HL-60 (cell line): ENCODE results near the gene SPTBN5.

ENCODE experiments used
- DNase-seq, 2 experiments: peaks; one replicate each; pipeline ENCODE4 v3.0.0-alpha.2; 2010 to 2020; ENCODE audit warnings: low read depth in 1 of 2, low spot score in 1 of 2
- H3K27ac ChIP-seq: fragments of 250-450 bp; sonication (Bioruptor Pico); replicated peaks from 2 replicates; pipeline ENCODE4 v1.5.1; 2020; ENCODE audit warnings: mild to moderate bottlenecking, moderate library complexity
- H3K27me3 ChIP-seq: fragments of 250-450 bp; sonication (Bioruptor Pico); 2 replicates; pipeline ENCODE4 v1.5.1; 2021; ENCODE audit warnings: mild to moderate bottlenecking, moderate library complexity; ENCODE audit not compliant: insufficient read depth, poor library complexity, severe bottlenecking
- H3K4me3 ChIP-seq: replicated peaks from 2 replicates; pipeline ENCODE4 v1.5.1; 2011; ENCODE audit warnings: mild to moderate bottlenecking, control low read depth, low read length; ENCODE audit not compliant: insufficient read depth
- GABPA ChIP-seq: IDR thresholded peaks from 2 replicates; pipeline ENCODE4 v1.6.1; 2012; ENCODE audit warnings: low read depth
- POLR2AphosphoS5 ChIP-seq: IDR thresholded peaks from 2 replicates; pipeline ENCODE4 v1.6.1; 2012; ENCODE audit warnings: low read depth
- SPI1 ChIP-seq: IDR thresholded peaks from 2 replicates; pipeline ENCODE4 v1.6.1; 2012; ENCODE audit warnings: low read depth, mild to moderate bottlenecking, borderline replicate concordance
- TF ChIP-seq, protein P1 (sequence below): IDR thresholded peaks from 2 replicates; pipeline ENCODE4 v1.6.1; 2012; ENCODE audit warnings: low read depth; ENCODE audit not compliant: insufficient replicate concordance
- TF ChIP-seq, protein P2 (sequence below): IDR thresholded peaks from one replicate; pipeline ENCODE4 v1.5.1; 2011; ENCODE audit warnings: low read length, control low read depth, inconsistent platforms; ENCODE audit not compliant: insufficient read depth

SPTBN5 gene

GRCh38 chr15:41915255-41915994 is 21.6 kb upstream of the SPTBN5 start:
- no peak overlapping the region for H3K27ac ChIP-seq
- no peaks in the 10 kb centered on the region for H3K27me3 ChIP-seq
- TF ChIP-seq, protein P1, sequence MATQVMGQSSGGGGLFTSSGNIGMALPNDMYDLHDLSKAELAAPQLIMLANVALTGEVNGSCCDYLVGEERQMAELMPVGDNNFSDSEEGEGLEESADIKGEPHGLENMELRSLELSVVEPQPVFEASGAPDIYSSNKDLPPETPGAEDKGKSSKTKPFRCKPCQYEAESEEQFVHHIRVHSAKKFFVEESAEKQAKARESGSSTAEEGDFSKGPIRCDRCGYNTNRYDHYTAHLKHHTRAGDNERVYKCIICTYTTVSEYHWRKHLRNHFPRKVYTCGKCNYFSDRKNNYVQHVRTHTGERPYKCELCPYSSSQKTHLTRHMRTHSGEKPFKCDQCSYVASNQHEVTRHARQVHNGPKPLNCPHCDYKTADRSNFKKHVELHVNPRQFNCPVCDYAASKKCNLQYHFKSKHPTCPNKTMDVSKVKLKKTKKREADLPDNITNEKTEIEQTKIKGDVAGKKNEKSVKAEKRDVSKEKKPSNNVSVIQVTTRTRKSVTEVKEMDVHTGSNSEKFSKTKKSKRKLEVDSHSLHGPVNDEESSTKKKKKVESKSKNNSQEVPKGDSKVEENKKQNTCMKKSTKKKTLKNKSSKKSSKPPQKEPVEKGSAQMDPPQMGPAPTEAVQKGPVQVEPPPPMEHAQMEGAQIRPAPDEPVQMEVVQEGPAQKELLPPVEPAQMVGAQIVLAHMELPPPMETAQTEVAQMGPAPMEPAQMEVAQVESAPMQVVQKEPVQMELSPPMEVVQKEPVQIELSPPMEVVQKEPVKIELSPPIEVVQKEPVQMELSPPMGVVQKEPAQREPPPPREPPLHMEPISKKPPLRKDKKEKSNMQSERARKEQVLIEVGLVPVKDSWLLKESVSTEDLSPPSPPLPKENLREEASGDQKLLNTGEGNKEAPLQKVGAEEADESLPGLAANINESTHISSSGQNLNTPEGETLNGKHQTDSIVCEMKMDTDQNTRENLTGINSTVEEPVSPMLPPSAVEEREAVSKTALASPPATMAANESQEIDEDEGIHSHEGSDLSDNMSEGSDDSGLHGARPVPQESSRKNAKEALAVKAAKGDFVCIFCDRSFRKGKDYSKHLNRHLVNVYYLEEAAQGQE, result no peak
- TF ChIP-seq POLR2AphosphoS5, result no peak
- TF ChIP-seq SPI1, result no peak
- TF ChIP-seq, protein P2, sequence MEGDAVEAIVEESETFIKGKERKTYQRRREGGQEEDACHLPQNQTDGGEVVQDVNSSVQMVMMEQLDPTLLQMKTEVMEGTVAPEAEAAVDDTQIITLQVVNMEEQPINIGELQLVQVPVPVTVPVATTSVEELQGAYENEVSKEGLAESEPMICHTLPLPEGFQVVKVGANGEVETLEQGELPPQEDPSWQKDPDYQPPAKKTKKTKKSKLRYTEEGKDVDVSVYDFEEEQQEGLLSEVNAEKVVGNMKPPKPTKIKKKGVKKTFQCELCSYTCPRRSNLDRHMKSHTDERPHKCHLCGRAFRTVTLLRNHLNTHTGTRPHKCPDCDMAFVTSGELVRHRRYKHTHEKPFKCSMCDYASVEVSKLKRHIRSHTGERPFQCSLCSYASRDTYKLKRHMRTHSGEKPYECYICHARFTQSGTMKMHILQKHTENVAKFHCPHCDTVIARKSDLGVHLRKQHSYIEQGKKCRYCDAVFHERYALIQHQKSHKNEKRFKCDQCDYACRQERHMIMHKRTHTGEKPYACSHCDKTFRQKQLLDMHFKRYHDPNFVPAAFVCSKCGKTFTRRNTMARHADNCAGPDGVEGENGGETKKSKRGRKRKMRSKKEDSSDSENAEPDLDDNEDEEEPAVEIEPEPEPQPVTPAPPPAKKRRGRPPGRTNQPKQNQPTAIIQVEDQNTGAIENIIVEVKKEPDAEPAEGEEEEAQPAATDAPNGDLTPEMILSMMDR, result no peak
- TF ChIP-seq GABPA, result no peak
- DNase-seq, result no peak
- H3K4me3 ChIP-seq, result no peak overlapping the region

GRCh38 chr15:41914411-41914810 is 20.6 kb upstream of the SPTBN5 start:
- TF ChIP-seq POLR2AphosphoS5, result no peak
- no peak for TF ChIP-seq GABPA
- TF ChIP-seq, protein P2, result no peak
- TF ChIP-seq SPI1, result no peak
- TF ChIP-seq, protein P1, result no peak
- DNase-seq, result no peak
- H3K27ac ChIP-seq, result no peak overlapping the region
- no peaks in the 10 kb centered on the region for H3K27me3 ChIP-seq
- H3K4me3 ChIP-seq, result no peak overlapping the region

DNA sequence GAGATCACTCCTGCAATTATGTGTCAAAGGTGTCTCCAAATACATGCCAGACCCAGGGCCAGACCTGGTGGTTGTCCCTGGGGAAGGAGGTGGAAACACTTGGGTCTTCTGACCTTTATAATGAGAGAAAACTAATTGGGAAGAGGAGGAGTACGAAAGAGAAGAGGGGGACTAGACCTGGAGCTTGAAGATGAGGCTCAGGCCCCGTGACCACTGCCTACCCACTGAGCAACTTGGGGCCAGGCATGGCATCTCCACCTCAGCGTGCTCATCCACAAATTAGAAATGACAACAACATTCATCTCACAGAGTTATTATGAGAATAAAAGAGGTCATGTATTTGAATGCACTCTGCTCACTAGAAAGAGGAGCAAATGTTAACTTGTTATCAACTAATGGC is 19.4 kb upstream of the SPTBN5 start:
- Histone ChIP-seq H3K27me3 (no peaks in the 10 kb centered on the region), H3K27ac (no peak overlapping the region), H3K4me3 (no peak overlapping the region)
- TF ChIP-seq SPI1, result no peak
- TF ChIP-seq, protein P2, result no peak
- no peak for TF ChIP-seq POLR2AphosphoS5
- TF ChIP-seq, protein P1, result no peak
- TF ChIP-seq GABPA, result no peak
- no peak for DNase-seq
